Peyer's patch (tissue), 4 donors: Measurements from ENCODE around the gene CAND2.

Experiments
- POLR2A ChIP-seq, 2 donors: fragments of 450-650 bp; IDR thresholded peaks; one replicate each; pipeline ENCODE4 v1.5.1; 2017; ENCODE audit warnings: antibody characterized with exemption in 2 of 2, mild to moderate bottlenecking in 2 of 2, moderate library complexity in 2 of 2
- TF ChIP-seq, protein P1 (sequence below), 6 experiments: fragments of 450-650 bp in 4 of 6; fragments of 200-600 bp in 2 of 6; sonication (generic) in 1 of 6; IDR thresholded peaks; one replicate each; pipeline ENCODE4 v1.5.1; 2017 to 2019; ENCODE audit warnings: antibody characterized with exemption in 6 of 6, mild to moderate bottlenecking in 3 of 6, moderate library complexity in 1 of 6

- no peak for TF ChIP-seq POLR2A (IDR thresholded peaks at IDR 0.05)
- TF ChIP-seq, protein P1, sequence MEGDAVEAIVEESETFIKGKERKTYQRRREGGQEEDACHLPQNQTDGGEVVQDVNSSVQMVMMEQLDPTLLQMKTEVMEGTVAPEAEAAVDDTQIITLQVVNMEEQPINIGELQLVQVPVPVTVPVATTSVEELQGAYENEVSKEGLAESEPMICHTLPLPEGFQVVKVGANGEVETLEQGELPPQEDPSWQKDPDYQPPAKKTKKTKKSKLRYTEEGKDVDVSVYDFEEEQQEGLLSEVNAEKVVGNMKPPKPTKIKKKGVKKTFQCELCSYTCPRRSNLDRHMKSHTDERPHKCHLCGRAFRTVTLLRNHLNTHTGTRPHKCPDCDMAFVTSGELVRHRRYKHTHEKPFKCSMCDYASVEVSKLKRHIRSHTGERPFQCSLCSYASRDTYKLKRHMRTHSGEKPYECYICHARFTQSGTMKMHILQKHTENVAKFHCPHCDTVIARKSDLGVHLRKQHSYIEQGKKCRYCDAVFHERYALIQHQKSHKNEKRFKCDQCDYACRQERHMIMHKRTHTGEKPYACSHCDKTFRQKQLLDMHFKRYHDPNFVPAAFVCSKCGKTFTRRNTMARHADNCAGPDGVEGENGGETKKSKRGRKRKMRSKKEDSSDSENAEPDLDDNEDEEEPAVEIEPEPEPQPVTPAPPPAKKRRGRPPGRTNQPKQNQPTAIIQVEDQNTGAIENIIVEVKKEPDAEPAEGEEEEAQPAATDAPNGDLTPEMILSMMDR (IDR thresholded peaks at IDR 0.05): no peak
Observed at GRCh38 chr3:12818273-12818672, 21.8 kb downstream of the CAND2 start.
